Measurements from ENCODE around the gene PINK1.

Gene PINK1

DNA sequence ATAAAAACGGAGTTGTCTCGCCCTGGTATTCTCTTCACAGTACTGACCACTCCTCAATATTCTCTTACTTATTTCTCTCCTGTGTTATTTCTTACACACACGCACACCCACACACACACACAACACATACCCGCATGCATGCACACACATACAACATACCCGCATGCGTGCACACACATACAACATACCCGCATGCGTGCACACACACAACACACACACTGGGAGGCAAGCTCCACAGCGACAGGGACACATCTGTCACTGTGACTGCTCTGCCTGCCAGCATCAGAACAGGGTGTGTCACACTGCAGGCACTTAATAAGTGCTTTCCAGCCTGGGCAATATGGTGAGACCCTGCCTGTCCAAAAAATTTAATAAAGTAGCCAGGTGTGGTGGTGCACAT lies 48.7 kb downstream of the PINK1 start:
- no peak for DNase-seq (ENCODE audit: low read depth)

DNA sequence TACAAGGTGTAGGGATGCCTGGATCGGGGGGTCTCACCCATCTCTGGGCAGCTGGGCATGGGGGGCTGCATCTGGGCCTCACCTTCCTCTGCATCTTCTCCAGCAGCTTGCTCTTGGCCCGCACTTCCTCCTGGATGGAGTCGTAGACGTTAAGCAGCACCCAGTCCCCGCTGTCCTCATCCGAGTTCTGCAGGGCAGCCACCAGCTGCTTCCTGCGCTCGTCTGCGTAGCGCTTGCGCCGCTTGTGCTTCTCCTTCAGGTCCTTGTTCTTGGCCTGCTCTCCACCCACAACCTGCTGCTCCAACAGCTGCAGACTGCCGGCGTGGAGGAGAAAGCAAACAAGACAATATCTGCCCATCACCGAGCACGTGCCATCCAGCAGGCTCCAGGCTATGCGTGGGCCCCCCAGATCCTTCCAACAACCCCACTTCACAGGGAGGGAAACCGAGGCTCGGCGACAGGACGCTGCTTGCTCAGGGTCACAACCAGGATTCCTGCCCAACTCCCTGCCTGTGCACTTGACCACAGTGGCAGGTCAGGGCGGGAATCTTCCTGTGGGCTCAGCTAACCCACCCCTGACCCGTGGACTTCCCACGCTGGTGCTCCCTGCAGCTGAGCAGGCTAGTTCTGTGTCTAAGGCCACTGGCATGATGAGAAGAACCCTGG lies 49.4 kb downstream of the PINK1 start:
- no peak for DNase-seq (ENCODE audit: low read depth)

DNA sequence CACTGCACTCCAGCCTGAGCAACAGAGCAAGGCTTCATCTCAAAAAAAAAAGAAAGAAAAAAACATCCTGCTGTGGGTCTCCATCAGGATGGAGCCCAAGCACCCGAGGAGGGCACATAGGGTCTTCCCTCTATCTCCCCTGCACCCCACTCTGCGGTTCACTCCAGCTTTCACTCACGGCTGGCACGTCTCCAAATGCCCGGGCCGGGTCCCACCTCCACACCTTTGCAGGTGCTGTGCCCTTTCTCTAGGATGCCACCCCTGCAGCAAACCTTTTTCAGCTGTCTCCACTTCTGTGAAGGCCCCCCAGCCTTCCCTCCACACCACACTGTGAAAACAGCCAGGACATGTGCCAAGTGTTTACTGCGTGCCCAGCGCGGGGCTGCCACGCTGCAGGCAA lies 50.4 kb downstream of the PINK1 start:
- DNase-seq (ENCODE audit: low read depth), result no peak

DNA sequence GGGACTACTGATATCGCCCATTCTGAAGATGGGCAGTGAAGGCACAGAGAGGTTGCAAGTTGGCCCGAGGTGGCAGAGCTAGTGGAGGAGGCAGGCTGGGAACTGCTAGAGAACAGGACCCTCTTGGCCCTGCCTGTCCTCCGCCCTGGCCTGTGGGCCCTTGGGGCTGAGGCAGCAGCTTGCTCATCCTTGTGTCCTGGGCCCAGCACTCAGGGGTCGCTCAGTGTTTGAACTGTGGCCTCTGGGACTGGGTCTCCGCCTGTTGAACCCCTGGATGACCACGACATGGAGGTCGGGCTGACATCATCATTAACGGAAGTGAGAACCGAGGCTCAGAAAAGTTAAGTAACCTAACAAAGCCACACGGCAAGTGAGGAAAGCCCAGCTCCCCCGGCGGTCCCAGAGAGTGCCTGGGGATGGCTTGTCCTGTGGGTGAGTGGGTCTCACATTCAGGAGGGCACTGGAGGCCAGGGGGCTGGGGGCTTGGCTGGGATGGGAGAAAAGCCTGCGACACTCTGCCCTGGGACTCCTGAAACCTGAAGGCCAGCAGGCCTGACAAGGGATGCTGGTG lies 50.9 kb downstream of the PINK1 start:
- no peak for DNase-seq (ENCODE audit: low read depth)

DNA sequence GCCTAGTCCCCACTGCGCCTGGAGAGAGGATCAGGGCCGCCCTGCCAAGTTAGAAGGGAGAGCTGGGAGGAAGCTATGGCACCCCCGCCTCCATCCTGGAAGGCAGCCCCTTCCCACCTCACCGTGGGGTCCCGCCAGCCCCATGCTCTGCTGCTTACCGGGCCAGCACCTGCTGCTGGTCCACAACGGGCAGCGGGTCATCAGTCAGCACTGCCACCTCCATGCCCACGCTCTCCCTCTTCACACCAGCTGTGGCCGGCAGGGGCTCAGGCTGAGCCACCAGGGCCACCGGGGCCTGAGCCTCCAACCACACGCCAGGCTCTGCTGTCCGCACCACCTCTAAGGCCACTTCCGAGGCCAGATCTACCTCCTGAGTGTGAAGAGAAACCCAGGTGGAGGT lies 51.4 kb downstream of the PINK1 start:
- no peak for DNase-seq (ENCODE audit: low read depth)

DNA sequence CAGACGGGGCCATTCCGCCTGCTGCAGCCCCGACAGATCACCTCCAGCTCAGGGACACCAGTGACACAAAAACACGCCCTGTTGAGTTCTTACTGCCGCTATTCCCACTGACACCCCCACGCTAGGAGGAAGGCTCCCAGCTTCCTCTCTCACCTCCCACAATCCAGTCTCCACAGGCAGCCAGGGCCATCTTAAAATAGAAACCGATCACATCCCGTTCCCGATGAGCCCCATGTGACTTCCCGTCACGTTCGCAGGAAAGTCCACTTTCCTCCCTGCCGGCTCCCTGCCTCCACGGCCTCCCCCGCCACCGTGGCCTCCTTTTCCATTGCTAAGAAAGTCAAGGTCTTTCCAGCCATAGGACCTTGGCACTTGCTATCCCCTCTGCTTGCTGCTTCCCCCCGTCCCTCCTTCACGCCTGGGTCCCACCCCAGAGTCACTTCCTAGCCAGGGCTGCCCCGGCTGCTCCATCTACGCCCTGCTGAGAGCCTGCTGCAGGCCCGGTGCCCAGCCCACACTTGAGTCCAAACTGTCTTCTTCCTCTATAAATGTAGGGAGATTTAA lies 51.9 kb downstream of the PINK1 start:
- no peak for DNase-seq (ENCODE audit: low read depth)

DNA sequence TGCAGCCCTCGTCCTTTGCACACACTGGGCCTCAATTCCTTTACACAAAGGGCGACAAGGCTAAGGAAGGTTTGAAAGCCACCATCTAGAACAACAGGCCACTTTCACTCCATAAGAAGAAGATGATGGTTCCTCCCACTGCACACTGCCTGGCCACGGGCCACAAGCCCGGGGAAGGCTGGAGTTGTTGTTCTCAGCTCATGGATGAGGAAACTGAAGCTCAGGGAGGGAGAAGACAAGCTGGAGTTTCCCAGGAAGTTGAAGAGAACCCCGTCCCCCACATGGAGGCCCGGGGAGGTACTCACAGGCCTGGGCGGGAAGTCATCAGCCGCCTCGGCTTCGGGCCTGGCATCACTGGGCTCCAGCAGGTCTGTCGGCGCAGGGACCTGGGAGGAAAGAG lies 52.5 kb downstream of the PINK1 start:
- DNase-seq (ENCODE audit: low read depth), result no peak

DNA sequence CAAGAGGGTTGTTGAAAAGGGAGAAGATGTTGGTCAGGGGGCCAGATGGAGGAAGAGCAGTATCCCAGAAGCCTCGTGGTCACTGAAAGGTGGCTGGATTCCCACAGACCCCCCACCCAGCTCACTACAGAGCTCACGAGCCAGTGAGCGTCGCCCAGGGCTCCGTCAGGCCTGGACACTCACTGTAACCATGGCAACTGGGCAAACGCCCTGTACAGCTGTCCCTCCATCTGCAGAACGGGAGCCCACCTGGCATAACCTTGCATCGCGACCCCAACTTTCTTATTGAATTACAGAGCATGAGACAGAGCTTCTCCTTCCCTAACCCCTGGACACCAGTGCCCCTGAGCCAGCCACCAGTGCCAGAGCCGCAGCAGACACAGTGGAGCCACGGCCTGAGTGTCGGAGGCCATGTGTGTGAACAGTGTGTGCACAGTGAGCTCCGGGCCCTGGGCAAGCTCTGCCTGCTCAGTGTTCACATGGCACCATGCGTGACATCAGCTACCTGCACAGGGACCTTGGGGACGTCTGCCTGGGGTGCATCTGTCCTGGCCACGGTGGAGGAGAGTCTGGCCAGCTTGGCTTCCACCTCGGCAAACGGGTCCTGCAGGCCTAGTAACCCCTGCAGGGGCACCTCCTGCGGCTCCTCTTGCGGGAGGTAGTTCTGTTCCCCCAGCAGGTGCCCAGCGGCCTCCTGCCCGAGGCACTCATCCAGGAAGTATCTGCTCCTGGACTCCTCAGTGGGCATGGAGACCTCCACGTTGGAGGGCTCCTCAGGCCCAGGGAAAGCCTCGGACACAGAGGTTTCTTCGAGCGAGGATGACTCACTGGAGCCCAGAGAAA lies 53.8 kb downstream of the PINK1 start:
- no peak for DNase-seq (ENCODE audit: low read depth)

DNA sequence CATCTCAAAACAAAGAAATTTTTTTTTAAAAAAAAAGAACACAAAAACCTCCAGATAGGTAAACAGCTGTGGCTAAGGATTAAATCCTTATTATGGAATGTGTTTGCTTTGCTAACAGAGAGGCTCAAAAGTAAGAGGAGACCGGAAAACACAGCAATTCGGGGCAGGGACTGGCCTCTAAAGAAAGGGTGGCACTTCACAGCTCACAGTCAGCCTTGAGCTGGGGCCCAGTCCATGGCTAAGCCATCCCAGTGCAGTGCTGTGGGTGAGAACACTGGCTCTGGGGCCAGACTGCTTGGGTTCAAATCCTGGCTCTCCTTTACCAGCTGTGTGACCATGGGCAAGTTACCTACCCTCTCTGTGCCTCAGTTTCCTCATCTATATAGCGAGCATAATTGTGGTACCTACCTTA lies 56.4 kb downstream of the PINK1 start:
- DNase-seq (ENCODE audit: low read depth), result no peak

DNA sequence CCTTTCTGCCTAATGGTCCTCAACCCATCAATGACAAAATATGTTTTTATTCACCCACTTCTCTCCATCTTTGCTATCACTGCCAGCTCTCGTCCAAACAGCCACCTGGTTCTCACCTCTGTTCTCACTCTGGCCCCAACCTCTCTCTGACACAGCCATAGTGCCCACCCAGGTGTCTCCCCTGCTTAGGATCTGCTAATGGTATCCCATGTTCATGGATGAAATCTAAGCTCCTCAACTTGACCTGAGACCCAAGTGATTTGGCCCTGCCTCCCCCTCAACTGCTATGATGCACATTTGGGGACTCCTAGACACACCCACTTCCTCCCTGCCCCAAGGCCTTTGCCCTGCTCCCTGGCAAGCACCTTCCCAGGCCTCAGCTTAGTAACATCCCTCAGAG lies 58.6 kb downstream of the PINK1 start:
- no peak for DNase-seq (ENCODE audit: low read depth)

DNA sequence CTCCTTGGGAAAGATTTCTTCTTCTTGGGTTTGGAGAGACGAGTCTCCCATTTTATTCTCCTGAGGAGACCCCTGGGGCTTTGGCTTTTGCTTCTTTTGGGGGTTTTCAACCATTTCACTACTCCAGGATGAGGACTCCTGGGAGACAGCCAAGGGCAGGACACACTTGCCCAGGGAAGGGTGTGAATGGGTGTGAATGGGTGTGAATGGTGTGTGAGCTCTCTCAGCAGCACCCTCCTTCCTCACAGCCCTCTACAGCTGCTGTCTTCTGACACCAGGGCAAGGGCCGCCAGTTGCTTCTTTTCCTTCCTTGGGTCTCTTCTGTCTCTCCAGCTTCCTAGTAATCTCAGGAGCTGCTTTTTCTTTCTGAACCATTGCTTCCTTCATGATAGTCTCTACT lies 60.4 kb downstream of the PINK1 start:
- no peak for DNase-seq (ENCODE audit: low read depth)

DNA sequence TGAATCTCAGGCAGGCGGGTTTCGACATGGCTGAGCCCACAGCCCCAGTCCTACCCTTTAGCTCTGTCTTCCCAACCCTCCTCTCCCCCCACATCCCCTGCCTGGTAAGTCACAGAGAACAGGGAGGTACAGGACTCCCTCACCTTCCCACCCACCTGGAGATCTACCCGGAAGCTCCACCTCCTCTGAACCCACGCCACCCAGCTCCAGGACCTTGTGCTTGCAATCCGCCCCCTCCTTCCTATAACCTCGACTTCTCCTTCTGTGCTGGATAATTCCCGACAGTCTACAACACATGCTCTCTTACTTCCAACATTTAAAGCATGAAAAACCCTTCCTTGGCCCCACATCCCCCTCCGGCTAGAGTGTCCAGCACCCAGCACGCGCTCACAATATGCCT lies 62.3 kb downstream of the PINK1 start:
- DNase-seq (ENCODE audit: low read depth), result no peak

DNA sequence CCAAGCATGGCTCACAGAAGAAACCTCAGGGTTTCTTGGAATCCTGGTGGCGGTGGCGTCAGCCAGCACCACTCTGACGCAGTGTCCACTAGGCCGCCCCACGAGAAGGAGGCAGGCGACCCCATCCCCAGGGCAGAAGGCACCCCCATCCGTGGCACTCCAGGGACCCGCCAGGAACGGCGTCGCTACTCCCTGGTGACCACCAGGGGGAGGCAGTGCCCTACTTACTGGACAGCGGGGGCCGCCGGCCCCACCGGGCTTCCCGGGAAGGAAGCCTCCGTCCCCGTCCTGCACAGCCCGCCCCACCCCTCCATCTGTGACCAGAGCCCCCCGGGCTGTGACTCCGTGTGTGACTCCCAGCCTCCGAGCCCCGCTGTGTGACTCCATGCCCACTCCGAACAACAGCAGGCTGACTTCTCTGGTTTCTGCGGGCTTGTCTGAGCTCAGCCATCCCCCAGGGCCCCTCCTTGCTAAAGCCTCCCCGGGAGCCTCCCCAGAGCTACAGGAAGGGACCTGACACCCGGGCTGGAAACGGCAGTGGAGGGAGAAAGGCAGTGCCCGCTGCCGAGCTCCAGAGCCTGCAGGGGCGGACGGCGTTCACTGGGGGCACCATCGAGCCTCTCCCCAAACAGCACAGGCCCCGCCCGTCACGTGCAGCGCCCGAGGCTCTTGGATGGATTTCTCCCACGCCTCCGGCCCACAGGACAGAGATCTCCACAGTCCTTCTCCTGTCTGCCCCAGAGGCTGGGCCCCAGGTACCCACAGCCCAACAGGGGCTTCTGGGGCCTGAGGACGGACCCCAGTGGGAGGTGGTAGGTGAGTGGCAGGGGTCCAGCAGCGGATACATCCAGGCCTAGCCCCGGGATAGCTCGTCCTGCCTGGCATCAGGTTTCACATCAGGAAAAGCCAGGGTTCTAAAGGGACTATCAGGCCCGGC lies 63.4 kb downstream of the PINK1 start:
- DNase-seq (ENCODE audit: low read depth), result peak; percentile 46

DNA sequence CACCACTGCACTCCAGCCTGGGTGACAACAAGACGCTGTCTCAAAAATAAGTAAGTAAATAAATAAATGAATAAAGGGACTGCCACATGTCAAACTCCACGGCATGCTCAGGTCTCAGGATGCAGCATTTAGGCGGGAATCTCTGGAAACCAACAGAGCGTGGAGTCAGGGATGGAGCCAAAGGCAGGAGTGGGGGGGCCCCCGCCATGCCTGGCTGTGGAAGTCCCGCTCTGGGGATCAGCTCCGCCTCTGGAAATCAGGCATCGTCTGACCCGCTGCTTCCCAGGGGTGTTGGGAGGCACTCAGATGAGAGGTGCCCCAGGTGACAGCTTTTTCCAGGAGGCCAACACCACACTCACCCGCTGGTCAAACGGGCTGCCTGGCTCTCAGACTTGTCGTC lies 64.3 kb downstream of the PINK1 start:
- no peak for DNase-seq (ENCODE audit: low read depth)

DNA sequence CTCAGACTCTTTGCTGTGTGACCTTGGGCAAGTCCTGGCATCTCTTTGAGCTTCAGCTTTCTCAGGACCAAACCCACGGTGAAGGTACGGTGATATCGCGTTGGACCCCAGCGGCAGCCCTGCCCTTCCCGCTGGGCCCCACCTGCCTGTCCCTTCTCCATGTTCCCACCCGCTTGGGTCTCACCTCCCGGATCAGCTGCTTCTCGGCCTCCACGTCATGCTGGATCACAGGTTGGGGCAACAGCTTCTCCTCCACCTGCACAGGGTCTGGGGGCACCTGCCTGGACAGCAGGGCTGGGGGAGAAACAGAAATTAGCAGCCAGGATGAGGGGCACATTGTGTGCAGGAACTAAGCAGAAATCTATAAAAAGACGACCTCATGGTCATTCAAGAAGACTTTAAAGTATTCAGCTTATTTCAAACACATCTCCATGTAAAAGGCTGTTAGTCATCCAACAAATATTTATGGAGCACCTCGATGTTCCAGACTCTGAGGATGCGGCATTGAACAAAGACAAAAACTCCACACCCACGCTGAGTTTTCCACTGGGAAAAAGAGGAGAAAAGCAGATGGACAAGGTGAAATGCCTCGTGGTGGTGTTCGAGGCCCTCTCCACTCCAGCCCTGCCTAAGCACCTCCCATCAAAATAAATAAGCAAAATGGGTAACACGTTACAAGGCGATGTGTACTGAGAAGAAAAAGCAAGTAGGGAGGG lies 65.1 kb downstream of the PINK1 start:
- no peak for DNase-seq (ENCODE audit: low read depth)

DNA sequence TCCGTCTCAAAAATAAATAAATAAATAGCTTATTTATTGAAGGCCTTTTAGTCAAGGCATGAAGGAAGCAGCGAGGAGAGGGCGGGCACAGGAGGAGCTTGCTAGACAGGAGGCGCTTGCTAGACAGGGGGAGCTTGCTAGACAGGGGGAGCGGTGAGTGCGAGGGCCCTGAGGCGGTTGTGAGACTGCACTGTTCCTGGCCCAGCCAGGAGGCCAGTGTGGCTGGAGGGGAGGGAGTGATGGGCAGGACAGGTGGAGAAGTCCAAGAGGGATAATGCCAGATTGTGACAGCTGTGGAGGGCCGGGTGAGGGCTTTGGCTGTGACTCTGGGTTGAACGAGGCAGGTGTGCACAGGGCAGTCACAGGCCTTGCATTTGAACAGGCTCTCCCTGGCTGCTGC lies 66.3 kb downstream of the PINK1 start:
- DNase-seq (ENCODE audit: low read depth), result no peak

DNA sequence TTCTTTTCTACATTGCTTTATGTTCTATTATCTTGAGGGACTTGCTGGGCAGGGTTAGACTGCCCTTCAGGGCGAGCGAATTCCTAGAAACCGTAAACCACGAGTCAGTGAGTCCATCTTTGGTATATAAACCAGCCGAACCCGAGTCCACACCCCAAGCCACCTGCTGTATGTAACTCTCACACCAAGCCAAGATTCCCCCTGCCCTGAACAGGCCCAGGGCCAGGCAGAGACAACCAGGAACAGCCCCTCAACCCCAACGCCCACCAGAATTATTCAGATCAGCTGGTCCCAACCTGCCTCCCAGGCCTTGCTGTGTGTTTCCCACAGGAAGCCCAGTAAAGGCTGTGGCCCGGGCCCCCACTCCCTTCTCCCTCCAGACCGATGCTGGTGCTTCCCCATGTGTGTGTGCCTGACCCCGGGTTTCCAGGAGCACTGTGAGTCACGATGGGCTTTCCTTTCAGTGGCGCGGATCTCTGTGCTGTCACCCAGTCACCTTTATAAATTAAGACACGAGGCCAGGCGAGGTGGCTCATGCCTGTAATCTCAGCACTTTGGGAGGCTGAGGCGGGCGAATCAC lies 67.5 kb downstream of the PINK1 start:
- no peak for DNase-seq (ENCODE audit: low read depth)

All from stimulated activated CD8-positive, alpha-beta memory T cell treated with anti-CD3 and anti-CD28 coated beads, Interleukin-15, amount 100 ng/mL, for 1 hour (primary cell).